Smooth muscle cell (in vitro differentiated cells): Measurements from ENCODE around the gene GRIK1. TPM values are rescaled to one million over a fixed set of nuclear protein-coding genes. Genes with fewer than 3 reads are reported as not detected.

Experiments
- DNase-seq: peaks from one replicate; lab custom pipeline; 2025; ENCODE audit not compliant: unreplicated experiment; lab: John Stamatoyannopoulos, UW
- H2AFZ ChIP-seq: fragments of 200-600 bp; sonication (generic); 2 replicates; pipeline ENCODE4 v1.6.0; 2016; ENCODE audit warnings: antibody characterized with exemption, low read depth, mild to moderate bottlenecking
- H3F3A ChIP-seq: fragments of 200-600 bp; sonication (generic); 2 replicates; pipeline ENCODE4 v1.6.0; 2017; ENCODE audit warnings: antibody characterized with exemption, low read depth
- H3K27ac ChIP-seq: fragments of 200-600 bp; sonication (generic); 2 replicates; pipeline ENCODE4 v1.5.1; 2016; ENCODE audit warnings: low read depth, mild to moderate bottlenecking
- H3K27me3 ChIP-seq: fragments of 200-600 bp; sonication (generic); 2 replicates; pipeline ENCODE4 v1.6.1; 2016; ENCODE audit warnings: low read depth, mild to moderate bottlenecking
- H3K36me3 ChIP-seq: fragments of 200-600 bp; sonication (generic); 2 replicates; pipeline ENCODE4 v1.5.1; 2016; ENCODE audit warnings: low read depth
- H3K4me1 ChIP-seq: fragments of 200-600 bp; sonication (generic); 2 replicates; pipeline ENCODE4 v1.5.1; 2016; ENCODE audit warnings: low read depth
- H3K4me2 ChIP-seq: fragments of 200-600 bp; sonication (generic); 2 replicates; pipeline ENCODE4 v1.6.0; 2016; ENCODE audit warnings: mild to moderate bottlenecking
- H3K4me3 ChIP-seq: fragments of 200-600 bp; sonication (generic); 2 replicates; pipeline ENCODE4 v1.5.1; 2016; ENCODE audit warnings: mild to moderate bottlenecking
- H3K79me2 ChIP-seq: fragments of 200-600 bp; sonication (generic); 2 replicates; pipeline ENCODE4 v1.6.0; 2016; ENCODE audit warnings: low read depth, mild to moderate bottlenecking
- H3K9ac ChIP-seq: fragments of 200-600 bp; sonication (generic); 2 replicates; pipeline ENCODE4 v1.6.0; 2016; ENCODE audit warnings: low read depth
- H3K9me3 ChIP-seq: fragments of 200-600 bp; sonication (generic); replicated peaks from 2 replicates; pipeline ENCODE4 v1.5.1; 2016; ENCODE audit warnings: low read depth
- H4K20me1 ChIP-seq: fragments of 200-600 bp; sonication (generic); 2 replicates; pipeline ENCODE4 v1.6.0; 2016; ENCODE audit warnings: low read depth
- WGBS: methylation state at CpG from one replicate; pipeline ENCODE4 v1.1.7; 2016; ENCODE audit warnings: low lambda C conversion rate; 5-methylcytosine and 5-hydroxymethylcytosine counted together
- polyA plus RNA-seq: library from polyadenylated mRNA; unstranded; fragments of >200 nt; fragmentation: Nextera tagmentation; extraction: Ambion mirVana; gene quantifications from 2 replicates; pipeline ENCODE4 v1.2.1, GENCODE V29; 2016
- total RNA-seq: library from RNA; depleted of rRNA; stranded (reverse); fragments of >200 nt; gene quantifications from 2 replicates; pipeline ENCODE4 v1.2.3, GENCODE V29; 2014
- TF ChIP-seq, protein P1 (sequence below): fragments of 200-600 bp; sonication (generic); IDR thresholded peaks from 2 replicates; pipeline ENCODE4 v1.5.1; 2017; ENCODE audit warnings: borderline replicate concordance, mild to moderate bottlenecking, antibody characterized with exemption; ENCODE audit not compliant: insufficient read depth, poor library complexity, severe bottlenecking

The GRIK1 gene
- total and polyA plus RNA-seq, 2 experiments from 2014 or later = 0.09 TPM; not detected in 1

GRCh38 chr21:29827236-29827635, 112.6 kb downstream of the GRIK1 start:
- Histone ChIP-seq H4K20me1 (no peaks in the 10 kb centered on the region), H3K79me2 (no peaks in the 10 kb centered on the region), H3K4me3 (no peak overlapping the region), H3K4me2 (no peak overlapping the region), H3K9ac (no peak overlapping the region), H3F3A (no peaks in the 10 kb centered on the region), H3K36me3 (no peaks in the 10 kb centered on the region), H3K27me3 (no peaks in the 10 kb centered on the region), H3K9me3 (no peaks in the 10 kb centered on the region), H2AFZ (no peak overlapping the region), H3K27ac (no peak overlapping the region), H3K4me1 (no peaks in the 10 kb centered on the region)
- DNase-seq = no peak
- TF ChIP-seq, protein P1, sequence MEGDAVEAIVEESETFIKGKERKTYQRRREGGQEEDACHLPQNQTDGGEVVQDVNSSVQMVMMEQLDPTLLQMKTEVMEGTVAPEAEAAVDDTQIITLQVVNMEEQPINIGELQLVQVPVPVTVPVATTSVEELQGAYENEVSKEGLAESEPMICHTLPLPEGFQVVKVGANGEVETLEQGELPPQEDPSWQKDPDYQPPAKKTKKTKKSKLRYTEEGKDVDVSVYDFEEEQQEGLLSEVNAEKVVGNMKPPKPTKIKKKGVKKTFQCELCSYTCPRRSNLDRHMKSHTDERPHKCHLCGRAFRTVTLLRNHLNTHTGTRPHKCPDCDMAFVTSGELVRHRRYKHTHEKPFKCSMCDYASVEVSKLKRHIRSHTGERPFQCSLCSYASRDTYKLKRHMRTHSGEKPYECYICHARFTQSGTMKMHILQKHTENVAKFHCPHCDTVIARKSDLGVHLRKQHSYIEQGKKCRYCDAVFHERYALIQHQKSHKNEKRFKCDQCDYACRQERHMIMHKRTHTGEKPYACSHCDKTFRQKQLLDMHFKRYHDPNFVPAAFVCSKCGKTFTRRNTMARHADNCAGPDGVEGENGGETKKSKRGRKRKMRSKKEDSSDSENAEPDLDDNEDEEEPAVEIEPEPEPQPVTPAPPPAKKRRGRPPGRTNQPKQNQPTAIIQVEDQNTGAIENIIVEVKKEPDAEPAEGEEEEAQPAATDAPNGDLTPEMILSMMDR = no peak
- 95% methylated on average over 3 of the region's 3 CpGs for WGBS

DNA sequence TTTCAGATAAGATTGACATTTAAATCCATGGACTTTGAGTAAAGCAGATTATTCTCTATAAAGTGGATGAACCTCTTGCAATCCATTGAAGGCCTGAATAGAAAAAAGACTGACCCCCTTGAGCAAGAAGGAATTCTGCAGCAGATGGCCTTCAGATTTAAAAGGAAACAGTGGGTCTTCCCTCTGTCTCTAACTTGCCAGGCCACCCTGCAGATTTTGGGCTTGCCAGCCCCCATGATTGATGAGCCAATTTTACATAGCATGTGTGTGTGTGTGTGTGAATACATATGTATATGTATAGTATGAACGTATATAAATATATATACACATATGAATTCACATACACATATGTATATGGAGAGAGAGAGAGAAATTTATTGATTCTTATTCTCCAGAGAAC, 113.4 kb downstream of the GRIK1 start:
- Histone ChIP-seq H3K9me3 (no peaks in the 10 kb centered on the region), H3F3A (no peaks in the 10 kb centered on the region), H2AFZ (no peak overlapping the region), H3K9ac (no peak overlapping the region), H4K20me1 (no peaks in the 10 kb centered on the region), H3K79me2 (no peaks in the 10 kb centered on the region), H3K4me3 (no peak overlapping the region), H3K4me2 (no peak overlapping the region), H3K27ac (no peak overlapping the region), H3K4me1 (no peaks in the 10 kb centered on the region), H3K27me3 (no peaks in the 10 kb centered on the region), H3K36me3 (no peaks in the 10 kb centered on the region)
- WGBS = 88% methylated on average over 1 of the region's 1 CpG
- DNase-seq = no peak
- TF ChIP-seq, protein P1 = no peak

- Histone ChIP-seq H3K9me3 (no peaks in the 10 kb centered on the region), H3K27me3 (no peaks in the 10 kb centered on the region), H4K20me1 (no peaks in the 10 kb centered on the region), H3K4me2 (no peak overlapping the region), H3K4me1 (no peaks in the 10 kb centered on the region), H3K79me2 (no peaks in the 10 kb centered on the region), H3K27ac (no peak overlapping the region), H3K9ac (no peak overlapping the region), H2AFZ (no peak overlapping the region), H3K4me3 (no peak overlapping the region), H3K36me3 (no peaks in the 10 kb centered on the region), H3F3A (no peaks in the 10 kb centered on the region)
- no peak for DNase-seq
- TF ChIP-seq, protein P1 = no peak
- WGBS = 82% methylated on average over 2 of the region's 2 CpGs
Observed at GRCh38 chr21:29825936-29826335, 113.9 kb downstream of the GRIK1 start.

- Histone ChIP-seq H3F3A (no peaks in the 10 kb centered on the region), H3K79me2 (no peaks in the 10 kb centered on the region), H4K20me1 (no peaks in the 10 kb centered on the region), H3K27me3 (no peaks in the 10 kb centered on the region), H2AFZ (no peak overlapping the region), H3K9ac (no peak overlapping the region), H3K4me3 (no peak overlapping the region), H3K4me2 (no peak overlapping the region), H3K9me3 (no peaks in the 10 kb centered on the region), H3K27ac (no peak overlapping the region), H3K36me3 (no peaks in the 10 kb centered on the region), H3K4me1 (no peaks in the 10 kb centered on the region)
- TF ChIP-seq, protein P1 = no peak
- DNase-seq = no peak
Observed at GRCh38 chr21:29825345-29825744, 114.5 kb downstream of the GRIK1 start.
